HG03064 (cell line): Measurements from ENCODE around the gene PLXNA4.

Experiments
- ATAC-seq: cut with Tn5 transposase; IDR thresholded peaks from one replicate; pipeline ENCODE4 v1.9.1; 2021; ENCODE audit warnings: low read depth; ENCODE audit not compliant: unreplicated experiment

PLXNA4 gene

GRCh38 chr7:132536654-132537395, 39.4 kb downstream of the PLXNA4 start:
- no peak for ATAC-seq

DNA sequence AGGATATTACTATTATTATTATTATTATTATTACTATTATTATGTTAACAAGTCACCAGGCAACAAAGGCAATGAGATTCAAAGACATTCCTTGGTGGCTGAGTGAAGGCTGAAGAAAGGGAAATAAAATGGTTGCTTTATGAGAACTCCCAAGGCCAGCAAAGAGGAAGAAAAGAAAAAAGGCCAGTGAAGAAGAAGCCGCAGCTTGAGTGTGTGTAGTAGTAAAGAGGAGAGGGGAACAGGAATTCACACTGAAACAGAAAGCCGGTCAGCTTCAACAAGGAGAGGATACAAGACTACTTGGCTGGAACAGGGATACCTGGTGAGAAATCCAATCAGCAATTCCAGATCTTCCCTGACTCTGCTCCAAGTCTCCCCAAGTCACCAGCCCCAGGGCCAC, 42.4 kb downstream of the PLXNA4 start:
- no peak for ATAC-seq

GRCh38 chr7:132532281-132532680, 44.0 kb downstream of the PLXNA4 start:
- ATAC-seq: no peak

DNA sequence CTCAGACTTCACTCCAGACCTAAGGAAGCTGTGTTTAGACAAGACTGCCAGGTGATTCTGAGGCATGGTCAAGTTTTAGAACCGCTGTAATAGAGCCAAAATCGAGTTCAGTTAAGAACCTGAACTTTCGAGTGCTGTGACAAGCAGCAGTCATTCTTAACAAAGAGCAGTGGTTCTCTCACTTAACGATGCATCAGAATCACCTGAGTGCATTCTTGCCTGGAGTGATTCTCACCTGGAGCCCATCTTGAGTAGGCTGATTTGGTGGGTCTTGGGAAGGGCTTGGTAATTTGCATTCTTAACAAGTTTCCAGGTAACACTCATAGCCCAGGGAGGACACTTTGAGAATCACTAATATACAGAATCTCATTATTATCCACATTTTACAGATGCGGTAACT, 44.7 kb downstream of the PLXNA4 start:
- no peak for ATAC-seq

DNA sequence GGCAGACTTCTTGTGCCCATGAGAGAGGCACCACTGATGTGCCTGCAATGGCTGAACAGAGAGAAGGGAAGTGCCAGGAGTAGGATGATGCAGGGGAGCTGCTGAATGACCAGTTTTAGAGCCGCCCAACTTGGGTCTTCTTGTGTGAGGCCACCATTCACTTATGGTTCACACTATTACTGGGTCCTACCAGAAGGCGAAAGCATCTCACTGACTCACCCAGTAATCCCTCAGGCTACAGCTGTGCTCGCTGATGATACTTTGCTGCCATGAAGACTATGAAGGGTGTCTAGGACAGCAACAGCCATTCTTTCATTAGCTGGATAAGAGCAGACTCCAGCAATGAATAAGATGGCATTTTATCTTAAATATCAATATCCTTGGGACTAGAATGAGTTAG, 47.6 kb downstream of the PLXNA4 start:
- no peak for ATAC-seq

GRCh38 chr7:132527467-132528410, 48.5 kb downstream of the PLXNA4 start:
- ATAC-seq: no peak

GRCh38 chr7:132526111-132526740, 50.0 kb downstream of the PLXNA4 start:
- no peak for ATAC-seq

DNA sequence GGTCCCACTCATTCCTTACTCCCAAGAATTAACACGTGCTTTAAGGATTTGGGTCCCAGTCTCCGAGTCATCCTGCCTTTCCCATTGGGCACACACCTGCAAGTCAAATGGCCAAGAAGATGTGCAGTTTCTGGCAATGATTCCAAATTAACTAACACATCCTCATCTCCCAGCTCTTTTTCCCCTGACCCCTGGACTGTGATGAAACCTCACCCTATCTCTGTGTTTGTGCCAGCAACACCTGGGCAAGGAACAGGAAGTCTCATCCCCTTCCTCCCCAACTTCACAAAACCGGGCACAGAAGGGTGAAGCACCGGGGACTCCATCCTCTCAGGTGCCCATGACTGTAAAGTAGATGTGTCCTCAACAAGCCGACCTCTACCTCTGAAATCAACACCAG, 54.8 kb downstream of the PLXNA4 start:
- ATAC-seq: no peak

DNA sequence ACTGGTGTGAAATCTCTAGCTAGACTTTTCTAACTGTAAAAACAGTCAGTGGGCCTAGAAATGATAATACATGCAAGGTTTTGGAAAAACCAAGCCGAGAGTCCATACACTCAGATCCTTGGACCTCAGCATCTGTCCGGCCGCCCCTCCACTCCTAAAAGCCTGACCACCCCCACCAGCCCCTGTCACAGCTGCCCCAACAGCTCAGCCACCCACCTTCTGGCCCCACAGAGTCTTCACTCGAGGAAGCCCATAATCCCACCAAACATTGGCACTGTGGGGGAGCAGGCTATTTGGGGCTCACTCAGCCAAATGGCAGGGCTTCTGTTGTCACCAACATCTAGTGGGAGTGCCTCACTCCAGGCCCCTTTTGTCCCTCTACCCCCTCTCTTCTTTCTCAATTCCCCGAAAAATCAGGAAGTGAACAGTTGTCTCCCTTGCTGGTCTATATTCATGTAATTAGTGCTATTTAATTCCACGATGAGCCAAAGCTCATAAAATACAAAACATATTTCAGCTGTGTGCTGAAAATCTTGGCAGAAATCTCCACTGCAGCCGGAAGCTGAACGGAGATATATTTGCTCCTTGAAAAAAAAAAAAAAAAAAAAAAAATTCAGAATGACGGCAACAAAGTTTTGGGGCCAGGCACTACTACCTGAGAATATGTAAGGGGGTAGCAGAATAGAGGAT, 55.5 kb downstream of the PLXNA4 start:
- ATAC-seq: no peak

DNA sequence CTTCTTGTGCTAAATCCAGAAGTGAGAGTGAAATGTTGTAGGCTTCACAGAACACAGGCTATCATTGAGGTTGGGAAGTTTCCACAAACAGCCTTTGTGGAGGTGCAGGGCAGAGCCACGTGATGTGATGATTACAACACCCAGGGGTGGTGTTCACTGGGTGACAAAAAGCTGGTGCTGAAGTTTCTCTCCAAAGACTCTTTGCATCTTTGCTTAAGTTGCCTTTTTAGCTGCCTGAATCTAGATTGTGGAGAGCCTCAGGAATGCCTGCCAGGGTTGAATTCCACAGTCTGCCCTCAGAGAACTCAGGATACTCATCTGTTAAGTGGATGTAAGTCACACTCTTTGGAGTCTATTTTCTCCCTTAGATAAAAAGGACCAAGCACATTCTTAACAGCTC, 56.3 kb downstream of the PLXNA4 start:
- no peak for ATAC-seq

DNA sequence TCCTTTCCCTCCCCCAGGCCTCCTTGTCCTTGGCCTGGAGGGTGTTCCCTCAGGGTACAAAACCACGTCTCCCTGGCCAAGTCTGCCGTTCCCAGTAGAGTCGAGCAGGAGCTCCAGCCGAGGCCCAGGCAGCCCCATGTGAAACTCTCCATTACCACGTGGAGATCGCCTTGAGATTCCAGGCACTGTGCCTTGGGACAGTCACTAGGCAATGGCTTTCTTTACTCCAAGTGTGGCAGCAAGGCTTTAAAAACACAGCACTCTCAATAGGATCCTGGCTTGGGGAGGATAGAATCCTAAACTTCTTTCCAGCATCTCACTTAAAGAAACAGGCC, 57.5 kb downstream of the PLXNA4 start:
- ATAC-seq: no peak

GRCh38 chr7:132518102-132518838, 58.0 kb downstream of the PLXNA4 start:
- ATAC-seq: no peak

DNA sequence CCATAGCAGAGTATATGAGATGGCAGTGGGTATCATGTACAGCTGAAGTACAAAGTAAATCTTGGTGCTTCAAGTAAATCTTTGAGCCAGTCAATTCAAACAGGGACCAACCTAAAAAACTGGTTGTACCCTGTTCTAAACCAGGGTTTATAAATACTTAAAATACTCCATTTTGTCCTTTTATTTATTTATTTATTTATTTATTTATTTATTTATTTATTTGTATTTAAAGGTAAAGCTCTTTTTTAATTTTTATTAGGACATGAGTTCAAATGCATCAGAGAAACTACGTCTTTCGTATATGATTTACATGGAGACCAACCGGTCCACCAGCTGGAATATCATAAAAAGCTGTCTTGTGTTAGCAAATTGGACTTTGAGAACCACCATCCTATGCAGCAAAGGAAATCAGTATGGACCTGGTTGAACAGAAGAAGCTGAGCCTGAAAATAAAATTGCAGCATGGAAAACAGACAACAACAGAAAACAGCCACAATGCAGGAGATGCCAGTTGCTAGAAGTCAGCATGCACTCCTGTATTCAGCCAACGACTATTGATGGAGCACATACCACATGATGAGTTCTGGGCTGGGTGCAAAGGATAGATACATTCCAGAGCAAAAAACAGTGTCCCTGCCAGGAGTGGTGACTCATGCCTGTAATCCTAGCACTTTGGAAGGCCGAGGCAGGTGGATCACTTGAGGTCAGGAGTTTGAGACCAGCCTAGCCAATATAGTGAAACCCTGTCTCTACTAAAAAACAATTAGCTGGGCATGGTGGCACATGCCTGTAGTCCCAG, 60.0 kb downstream of the PLXNA4 start:
- no peak for ATAC-seq

DNA sequence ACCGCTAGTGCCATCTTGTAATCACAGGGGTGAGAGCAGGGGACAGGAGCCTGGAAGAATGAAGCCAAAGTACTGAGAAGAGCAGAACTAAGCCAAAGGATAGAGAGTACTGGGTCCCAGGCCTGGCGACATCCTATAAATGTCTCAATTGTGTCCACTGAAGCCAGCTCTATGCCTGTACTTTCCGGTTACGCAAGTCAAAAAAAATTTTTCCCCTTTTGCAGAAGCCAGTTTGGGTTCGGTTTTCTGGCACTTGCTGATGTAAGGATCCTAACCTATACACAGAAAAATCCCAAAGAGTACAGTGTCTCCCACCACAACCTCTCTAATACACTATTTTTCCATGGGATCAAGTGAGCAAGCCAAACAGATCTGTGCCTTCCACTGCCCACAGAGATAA, 61.1 kb downstream of the PLXNA4 start:
- no peak for ATAC-seq

DNA sequence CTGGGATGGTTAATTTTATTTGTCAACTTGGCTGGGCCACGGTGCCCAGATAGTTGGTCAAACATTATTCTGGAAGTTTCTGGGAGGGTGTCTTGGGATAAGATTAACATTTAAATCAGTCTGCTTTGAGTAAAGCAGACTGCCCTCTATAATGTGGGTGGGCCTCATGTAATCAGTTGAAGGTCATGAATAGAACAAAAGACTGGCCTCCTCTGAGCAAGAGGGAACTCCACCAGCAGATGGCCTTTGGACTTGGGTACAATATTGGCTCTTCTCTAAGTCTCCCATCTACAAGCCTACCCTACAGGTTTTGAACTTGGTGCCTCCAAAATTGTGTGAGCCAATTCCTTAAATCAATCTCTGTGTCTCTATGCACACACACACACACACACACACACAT, 61.8 kb downstream of the PLXNA4 start:
- no peak for ATAC-seq

DNA sequence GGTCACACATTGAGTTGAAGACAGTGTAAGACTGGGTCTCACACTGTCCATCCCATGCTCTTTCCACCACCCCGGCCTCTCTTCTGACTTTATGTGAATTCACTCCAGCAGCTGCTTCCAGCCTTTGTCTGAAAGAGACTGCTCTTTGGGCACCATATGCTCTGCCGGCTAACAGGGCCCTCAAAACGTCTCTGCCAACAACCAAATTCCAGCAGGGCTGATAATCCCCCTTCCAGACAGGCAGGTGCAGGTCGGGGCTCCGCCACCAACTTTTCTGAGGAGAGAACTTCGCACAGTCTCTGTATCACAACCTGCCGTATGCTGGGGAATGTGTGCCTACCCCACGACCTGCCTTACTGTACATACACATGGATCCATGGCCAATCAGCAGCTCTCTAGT, 64.3 kb downstream of the PLXNA4 start:
- ATAC-seq: no peak

- ATAC-seq: no peak
Observed at GRCh38 chr7:132511387-132511786, 64.9 kb downstream of the PLXNA4 start.

- ATAC-seq: no peak
Observed at GRCh38 chr7:132509643-132510042, 66.6 kb downstream of the PLXNA4 start.

GRCh38 chr7:132508724-132509353, 67.4 kb downstream of the PLXNA4 start:
- ATAC-seq: no peak
